ENCODE results near the gene PTPRF.

PTPRF gene

GRCh38 chr1:43650310-43651085 lies 119.8 kb downstream of the PTPRF start:
- peak overlapping the region; percentile 95 for H3K4me3 ChIP-seq (replicated peaks; ENCODE audit: low read depth, low read length)
- peak; percentile 96 for DNase-seq (ENCODE audit: extremely low read depth, low read depth)
- TF ChIP-seq CTCF (IDR thresholded peaks at IDR 0.05; ENCODE audit: low read depth, low read length, missing control alignments) = no peak

GRCh38 chr1:43651188-43651587 lies 120.5 kb downstream of the PTPRF start:
- H3K4me3 ChIP-seq (replicated peaks; ENCODE audit: low read depth, low read length) = peak overlapping the region; percentile 95
- TF ChIP-seq CTCF (IDR thresholded peaks at IDR 0.05; ENCODE audit: low read depth, low read length, missing control alignments) = no peak
- DNase-seq (ENCODE audit: extremely low read depth, low read depth) = no peak

DNA sequence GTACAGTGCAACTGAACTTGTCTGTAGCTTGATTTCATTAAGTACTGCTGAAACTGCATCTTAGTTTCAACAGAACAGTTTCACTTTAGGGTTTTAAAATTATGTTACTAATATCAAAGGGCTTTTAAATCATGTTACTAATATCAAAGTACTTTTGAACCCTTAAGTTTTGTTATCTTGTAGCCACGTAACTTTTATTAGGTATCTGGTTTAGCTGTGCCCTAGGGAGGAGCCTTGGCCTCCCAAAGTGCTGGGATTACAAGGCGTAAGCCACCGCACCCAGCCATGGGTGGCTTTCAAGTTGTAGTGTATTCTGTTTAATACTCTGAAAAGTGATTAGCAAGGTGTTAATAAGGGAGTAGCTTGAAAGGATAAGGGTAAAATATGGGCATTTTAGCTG lies 121.2 kb downstream of the PTPRF start:
- TF ChIP-seq CTCF (IDR thresholded peaks at IDR 0.05; ENCODE audit: low read depth, low read length, missing control alignments) = no peak
- H3K4me3 ChIP-seq (replicated peaks; ENCODE audit: low read depth, low read length) = peak overlapping the region; percentile 95
- no peak for DNase-seq (ENCODE audit: extremely low read depth, low read depth)

GRCh38 chr1:43653339-43653738 lies 122.7 kb downstream of the PTPRF start:
- DNase-seq (ENCODE audit: extremely low read depth, low read depth) = peak; percentile 14
- TF ChIP-seq CTCF (IDR thresholded peaks at IDR 0.05; ENCODE audit: low read depth, low read length, missing control alignments) = peak; percentile 37
- H3K4me3 ChIP-seq (replicated peaks; ENCODE audit: low read depth, low read length) = no peak overlapping the region

GRCh38 chr1:43653893-43654292 lies 123.2 kb downstream of the PTPRF start:
- H3K4me3 ChIP-seq (replicated peaks; ENCODE audit: low read depth, low read length) = no peak overlapping the region
- no peak for TF ChIP-seq CTCF (IDR thresholded peaks at IDR 0.05; ENCODE audit: low read depth, low read length, missing control alignments)
- DNase-seq (ENCODE audit: extremely low read depth, low read depth) = no peak

DNA sequence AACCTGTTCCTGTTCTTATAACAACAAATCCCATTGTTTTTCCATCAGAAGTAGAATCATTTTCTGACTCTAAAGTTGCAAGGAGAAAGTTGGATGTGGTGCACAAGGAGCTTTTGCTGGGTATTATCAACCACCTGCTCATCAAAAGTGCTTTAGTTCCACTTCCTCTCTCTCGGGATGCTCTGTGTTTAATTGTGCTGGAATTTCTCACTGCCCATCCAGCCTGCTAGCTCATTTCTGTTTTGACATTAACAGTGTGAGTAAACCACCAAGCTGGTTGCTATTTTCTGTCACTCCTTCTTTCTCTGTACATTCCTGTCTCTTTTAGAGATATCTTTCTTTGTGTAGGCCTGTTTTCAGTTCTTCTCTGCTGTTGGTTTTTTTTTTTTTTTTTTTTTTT lies 125.3 kb downstream of the PTPRF start:
- DNase-seq (ENCODE audit: extremely low read depth, low read depth) = no peak
- TF ChIP-seq CTCF (IDR thresholded peaks at IDR 0.05; ENCODE audit: low read depth, low read length, missing control alignments) = no peak
- no peak overlapping the region for H3K4me3 ChIP-seq (replicated peaks; ENCODE audit: low read depth, low read length)

Data from HFF-Myc (cell line).